ENCODE results near the gene GBP6.

- no peak for TF ChIP-seq CTCF (IDR thresholded peaks at IDR 0.05 in 8 of 11, conservative IDR thresholded peaks at IDR 0.05 in 3 of 11)
- TF ChIP-seq POLR2AphosphoS5 (IDR thresholded peaks at IDR 0.05): no peak
These were observed 14.1 kb downstream of the GBP6 start for GRCh38 chr1:89378001-89378400.
